ENCODE measurements around the gene NANS. TPM values are rescaled to one million over a fixed set of nuclear protein-coding genes. Genes with fewer than 3 reads are reported as not detected.

Gene NANS
- total RNA-seq, 1 experiment from 2014 or later: 84.9 TPM

DNA sequence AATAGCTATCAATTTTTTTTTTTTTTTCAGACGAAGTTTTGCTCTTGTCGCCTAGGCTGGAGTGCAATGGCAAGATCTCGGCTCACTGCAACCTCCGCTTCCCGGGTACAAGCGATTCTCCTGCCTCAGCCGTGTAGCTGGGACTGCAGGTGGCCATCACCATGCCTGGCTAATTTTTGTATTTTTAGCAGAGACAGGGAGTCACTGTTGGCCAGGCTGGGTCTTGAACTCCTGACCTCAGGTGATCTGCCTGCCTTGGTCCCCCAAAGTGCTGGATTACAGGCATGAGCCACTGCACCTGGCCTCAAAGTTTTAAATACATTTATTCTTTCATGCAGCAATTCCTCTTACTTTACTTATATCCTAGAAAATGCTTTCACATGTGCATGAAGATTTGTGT lies 44.9 kb downstream of the NANS start:
- H3F3A ChIP-seq (ENCODE audit: insufficient read depth, low read depth): no peaks in the 10 kb centered on the region; the same call in 1 of the 2 replicates
- H3K36me3 ChIP-seq (ENCODE audit: low read depth): no peaks in the 10 kb centered on the region; the same call in none of the 2 replicates
- H3K9me2 ChIP-seq (ENCODE audit: insufficient read depth): no peaks in the 10 kb centered on the region
- no peak overlapping the region for H3K4me2 ChIP-seq
- H3K4me3 ChIP-seq: no peak overlapping the region
- no peaks in the 10 kb centered on the region for H3K9me3 ChIP-seq (ENCODE audit: insufficient read depth, low read depth)
- BruUV-seq (replicated peaks): no TSS peak
- no peaks in the 10 kb centered on the region for H3K4me1 ChIP-seq (replicated peaks; ENCODE audit: insufficient read depth)
- DNase-seq: no peak
- no peaks in the 10 kb centered on the region for H3K27me3 ChIP-seq (ENCODE audit: insufficient read depth, low read depth)
- H4K20me1 ChIP-seq (ENCODE audit: insufficient read depth): no peaks in the 10 kb centered on the region
- intact Hi-C loops (cut with micrococcal nuclease; ENCODE audit: unreplicated experiment): no loop called here
- H2AFZ ChIP-seq: no peak overlapping the region
- no peaks in the 10 kb centered on the region for H3K79me2 ChIP-seq (ENCODE audit: low read depth)
- CTCF ChIA-PET: no interaction called here
- TF ChIP-seq, protein P1, sequence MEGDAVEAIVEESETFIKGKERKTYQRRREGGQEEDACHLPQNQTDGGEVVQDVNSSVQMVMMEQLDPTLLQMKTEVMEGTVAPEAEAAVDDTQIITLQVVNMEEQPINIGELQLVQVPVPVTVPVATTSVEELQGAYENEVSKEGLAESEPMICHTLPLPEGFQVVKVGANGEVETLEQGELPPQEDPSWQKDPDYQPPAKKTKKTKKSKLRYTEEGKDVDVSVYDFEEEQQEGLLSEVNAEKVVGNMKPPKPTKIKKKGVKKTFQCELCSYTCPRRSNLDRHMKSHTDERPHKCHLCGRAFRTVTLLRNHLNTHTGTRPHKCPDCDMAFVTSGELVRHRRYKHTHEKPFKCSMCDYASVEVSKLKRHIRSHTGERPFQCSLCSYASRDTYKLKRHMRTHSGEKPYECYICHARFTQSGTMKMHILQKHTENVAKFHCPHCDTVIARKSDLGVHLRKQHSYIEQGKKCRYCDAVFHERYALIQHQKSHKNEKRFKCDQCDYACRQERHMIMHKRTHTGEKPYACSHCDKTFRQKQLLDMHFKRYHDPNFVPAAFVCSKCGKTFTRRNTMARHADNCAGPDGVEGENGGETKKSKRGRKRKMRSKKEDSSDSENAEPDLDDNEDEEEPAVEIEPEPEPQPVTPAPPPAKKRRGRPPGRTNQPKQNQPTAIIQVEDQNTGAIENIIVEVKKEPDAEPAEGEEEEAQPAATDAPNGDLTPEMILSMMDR (conservative IDR thresholded peaks at IDR 0.05): no peak
- TF ChIP-seq EZH2 (IDR thresholded peaks at IDR 0.05; ENCODE audit: low read depth): no peak
- POLR2A ChIA-PET (ENCODE audit: unreplicated experiment): interaction anchor here (0.7 kb wide), 1 partner anchor 9 kb away, joined by 3 read pairs; no protein-coding TSS in a partner anchor
- no peak overlapping the region for H3K27ac ChIP-seq

DNA sequence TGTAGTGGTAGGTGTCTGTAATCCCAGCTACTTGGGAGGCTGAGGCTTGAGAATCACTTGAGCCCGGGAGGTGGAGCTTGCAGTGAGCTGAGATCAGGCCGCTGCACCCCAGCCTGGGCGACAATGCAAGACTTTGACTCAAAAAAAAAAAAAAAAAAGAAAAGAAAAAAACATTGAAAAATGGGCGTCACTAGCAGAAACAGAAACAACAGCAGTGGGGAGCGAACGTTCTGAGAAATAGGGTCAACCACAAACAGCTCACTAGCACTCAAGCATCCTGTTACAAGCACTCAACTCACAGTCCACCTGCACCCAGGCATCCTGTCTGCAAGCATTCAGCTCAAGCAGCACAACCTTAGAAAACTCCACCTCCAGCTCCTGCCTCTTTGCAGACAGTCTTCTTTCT lies 45.3 kb downstream of the NANS start:
- H3K27me3 ChIP-seq (ENCODE audit: insufficient read depth, low read depth): no peaks in the 10 kb centered on the region
- no peaks in the 10 kb centered on the region for H3K9me2 ChIP-seq (ENCODE audit: insufficient read depth)
- H3F3A ChIP-seq (ENCODE audit: insufficient read depth, low read depth): no peaks in the 10 kb centered on the region; the same call in 1 of the 2 replicates
- no peak overlapping the region for H2AFZ ChIP-seq
- ChIA-PET POLR2A (ENCODE audit: unreplicated experiment) (interaction anchor here (0.7 kb wide), 1 partner anchor 108 kb away, joined by 21 read pairs; no protein-coding TSS in a partner anchor), CTCF (no interaction called here)
- H3K36me3 ChIP-seq (ENCODE audit: low read depth): no peaks in the 10 kb centered on the region; the same call in none of the 2 replicates
- TF ChIP-seq, protein P1 (conservative IDR thresholded peaks at IDR 0.05): no peak
- no peak for TF ChIP-seq EZH2 (IDR thresholded peaks at IDR 0.05; ENCODE audit: low read depth)
- no peaks in the 10 kb centered on the region for H4K20me1 ChIP-seq (ENCODE audit: insufficient read depth)
- H3K4me1 ChIP-seq (replicated peaks; ENCODE audit: insufficient read depth): no peaks in the 10 kb centered on the region
- no peak overlapping the region for H3K27ac ChIP-seq
- H3K79me2 ChIP-seq (ENCODE audit: low read depth): no peaks in the 10 kb centered on the region
- no TSS peak for BruUV-seq (replicated peaks)
- H3K9me3 ChIP-seq (ENCODE audit: insufficient read depth, low read depth): no peaks in the 10 kb centered on the region
- no peak overlapping the region for H3K4me2 ChIP-seq
- DNase-seq: no peak
- H3K4me3 ChIP-seq: no peak overlapping the region
- intact Hi-C loops (cut with micrococcal nuclease; ENCODE audit: unreplicated experiment): no loop called here

DNA sequence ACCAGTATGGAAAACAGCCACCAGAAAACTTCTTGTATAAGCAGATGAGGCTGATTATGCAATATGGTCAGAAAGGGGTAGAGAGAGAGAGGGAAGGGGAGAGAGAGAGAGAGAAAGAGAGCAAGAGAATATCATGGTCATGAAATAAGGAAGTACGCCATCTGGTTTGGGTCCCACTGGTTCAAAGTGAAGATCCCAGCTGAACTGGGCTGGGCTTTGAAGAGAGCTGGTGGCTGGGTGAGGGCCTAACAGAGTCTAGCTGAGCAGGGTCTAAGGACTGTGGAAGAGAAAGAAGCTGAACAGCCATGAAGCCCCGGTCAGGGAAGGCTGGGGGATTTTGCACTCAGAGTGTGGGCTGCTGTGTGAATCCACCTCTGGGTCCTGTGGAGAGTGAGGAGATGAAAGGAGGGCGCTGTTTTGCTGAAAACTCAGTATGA lies 47.9 kb downstream of the NANS start:
- TF ChIP-seq EZH2 (IDR thresholded peaks at IDR 0.05; ENCODE audit: low read depth): no peak
- TF ChIP-seq, protein P1 (conservative IDR thresholded peaks at IDR 0.05): no peak
- Histone ChIP-seq H3K4me1 (replicated peaks; ENCODE audit: insufficient read depth) (no peaks in the 10 kb centered on the region), H3F3A (ENCODE audit: insufficient read depth, low read depth) (no peaks in the 10 kb centered on the region), H3K27ac (no peak overlapping the region), H3K9me2 (ENCODE audit: insufficient read depth) (no peaks in the 10 kb centered on the region), H3K4me3 (no peak overlapping the region), H3K9me3 (ENCODE audit: insufficient read depth, low read depth) (no peaks in the 10 kb centered on the region), H3K27me3 (ENCODE audit: insufficient read depth, low read depth) (no peaks in the 10 kb centered on the region), H4K20me1 (ENCODE audit: insufficient read depth) (no peaks in the 10 kb centered on the region), H3K79me2 (ENCODE audit: low read depth) (no peaks in the 10 kb centered on the region), H3K4me2 (no peak overlapping the region), H2AFZ (no peak overlapping the region), H3K36me3 (ENCODE audit: low read depth) (no peaks in the 10 kb centered on the region; the same call in none of the 2 replicates)
- CTCF ChIA-PET: no interaction called here
- intact Hi-C loops (cut with micrococcal nuclease; ENCODE audit: unreplicated experiment): no loop called here
- POLR2A ChIA-PET (ENCODE audit: unreplicated experiment): no interaction called here
- BruUV-seq (replicated peaks): no TSS peak
- no peak for DNase-seq
